B cell (primary cell): ENCODE data around the gene TBC1D22A. TPM values are rescaled to one million over a fixed set of nuclear protein-coding genes. Genes with fewer than 3 reads are reported as not detected.

Experiments
- ATAC-seq: fragments of 200-7000 bp; cut with Tn5 transposase; one replicate; pipeline ENCODE4 v1.10.0; 2021; ENCODE audit warnings: low read depth, mild to moderate bottlenecking, moderate number of reproducible peaks, moderate library complexity
- CTCF ChIA-PET: fragments of 350-600 bp; sonication (Branson Sonifier 250); formaldehyde crosslinking; loops from one replicate; lab custom pipeline; 2021; ENCODE audit warnings: antibody characterized with exemption, inconsistent platforms; lab: Charles Lee
- POLR2A ChIA-PET: fragments of 350-600 bp; sonication (Branson Sonifier 250); formaldehyde crosslinking; loops from one replicate; lab custom pipeline; 2021; ENCODE audit warnings: antibody characterized with exemption; lab: Charles Lee
- DNase-seq: peaks from one replicate; pipeline ENCODE4 v3.0.0; 2013
- H2AFZ ChIP-seq: 2 replicates; pipeline ENCODE4 v1.6.1; 2012; ENCODE audit warnings: mild to moderate bottlenecking, low read depth, low read length; ENCODE audit not compliant: insufficient read depth, poor library complexity, severe bottlenecking
- H3K27ac ChIP-seq, 2 donors: 1 replicate in 1 of 2; 2 replicates in 1 of 2; pipeline ENCODE4 v1.5.1; 2012 to 2013; ENCODE audit warnings: low read length in 2 of 2, mild to moderate bottlenecking in 2 of 2, moderate library complexity in 1 of 2
- H3K27me3 ChIP-seq, 4 experiments: fragments of 200-600 bp in 1 of 4; sonication (generic) in 1 of 4; replicated peaks in 1 of 4; 1 replicate in 2 of 4; 2 replicates in 2 of 4; pipeline versions ENCODE4 v1.6.1 to v1.7.0; 2013 to 2016; ENCODE audit warnings: low read length in 3 of 4, mild to moderate bottlenecking in 2 of 4, mixed read lengths in 1 of 4, moderate library complexity in 1 of 4; ENCODE audit not compliant: insufficient read depth in 4 of 4, control insufficient read depth in 3 of 4; ENCODE audit errors: control extremely low read depth in 1 of 4
- H3K36me3 ChIP-seq, 2 experiments: replicated peaks in 1 of 2; 1 replicate in 1 of 2; 2 replicates in 1 of 2; pipeline versions ENCODE4 v1.6.1 to v1.7.1; 2013; ENCODE audit warnings: low read length in 1 of 2; ENCODE audit not compliant: insufficient read depth in 2 of 2, control insufficient read depth in 1 of 2; ENCODE audit errors: control extremely low read depth in 1 of 2, extremely low read depth in 1 of 2
- H3K4me1 ChIP-seq, 2 donors: fragments of 200-600 bp in 1 of 2; sonication (generic) in 1 of 2; 1 replicate in 1 of 2; 2 replicates in 1 of 2; pipeline versions ENCODE4 v1.5.1 to v1.6.1; 2013 to 2017; ENCODE audit warnings: low read length in 2 of 2; ENCODE audit not compliant: control insufficient read depth in 2 of 2, insufficient read depth in 2 of 2
- H3K4me2 ChIP-seq: replicated peaks from 2 replicates; pipeline ENCODE3; 2012; ENCODE audit warnings: mild to moderate bottlenecking, low read depth, low read length; ENCODE audit not compliant: poor library complexity, severe bottlenecking
- H3K4me3 ChIP-seq, 5 experiments: fragments of 200-600 bp in 1 of 5; sonication (generic) in 1 of 5; 1 replicate in 3 of 5; 2 replicates in 2 of 5; pipeline versions ENCODE4 v1.5.1 to v1.7.0; 2011 to 2016; ENCODE audit warnings: low read length in 4 of 5, mild to moderate bottlenecking in 4 of 5, low read depth in 2 of 5, control low read depth in 1 of 5, moderate library complexity in 1 of 5; ENCODE audit not compliant: insufficient read depth in 1 of 5; ENCODE audit errors: control extremely low read depth in 1 of 5, extremely low read depth in 1 of 5
- H3K79me2 ChIP-seq: fragments of 200-600 bp; sonication (generic); one replicate; pipeline ENCODE4 v1.6.0; 2016; ENCODE audit warnings: low read length; ENCODE audit not compliant: control insufficient read depth, insufficient read depth
- H3K9ac ChIP-seq: fragments of 200-600 bp; sonication (generic); 2 replicates; pipeline ENCODE4 v1.6.1; 2017; ENCODE audit warnings: mild to moderate bottlenecking, low read length, moderate library complexity
- H3K9me3 ChIP-seq, 3 donors: one replicate each; pipeline versions ENCODE4 v1.6.1 to v1.7.1; 2013; ENCODE audit warnings: low read length in 2 of 3; ENCODE audit not compliant: control insufficient read depth in 2 of 3, insufficient read depth in 1 of 3; ENCODE audit errors: control extremely low read depth in 1 of 3
- H4K20me1 ChIP-seq: 2 replicates; pipeline ENCODE4 v1.6.0; 2012; ENCODE audit warnings: mild to moderate bottlenecking, low read length; ENCODE audit not compliant: insufficient read depth, control insufficient read depth, poor library complexity, severe bottlenecking
- H3K27ac Mint-ChIP-seq: one replicate; pipeline ENCODE4 v1.8.0; 2021; ENCODE audit warnings: mixed read lengths
- H3K27me3 Mint-ChIP-seq: one replicate; pipeline ENCODE4 v1.8.0; 2021; ENCODE audit warnings: mixed read lengths
- H3K4me1 Mint-ChIP-seq: one replicate; pipeline ENCODE4 v1.8.0; 2021; ENCODE audit warnings: mixed read lengths
- H3K4me3 Mint-ChIP-seq: one replicate; pipeline ENCODE4 v1.8.0; 2021; ENCODE audit warnings: mixed read lengths
- H3K9me3 Mint-ChIP-seq: one replicate; pipeline ENCODE4 v1.8.0; 2022; ENCODE audit warnings: mixed read lengths; ENCODE audit not compliant: insufficient read depth
- CTCF ChIP-seq: fragments of 200-600 bp; IDR thresholded peaks from one replicate; pipeline ENCODE4 v1.8.0; 2022; ENCODE audit warnings: antibody characterized with exemption, mild to moderate bottlenecking
- EZH2 ChIP-seq: IDR thresholded peaks from 2 replicates; pipeline ENCODE4 v1.6.1; 2012; ENCODE audit warnings: borderline replicate concordance, low read depth, mild to moderate bottlenecking, moderate library complexity, low read length; ENCODE audit not compliant: insufficient read depth, poor library complexity, severe bottlenecking
- WGBS: methylation state at CpG from one replicate; pipeline ENCODE4 v1.1.5; 2013; ENCODE audit warnings: missing lambda C conversion rate; ENCODE audit not compliant: insufficient coverage; 5-methylcytosine and 5-hydroxymethylcytosine counted together
- intact Hi-C: fragments of 100-400 bp; cut with micrococcal nuclease; formaldehyde crosslinking; loops from one replicate; pipeline ENCODE4 v1.10.0; 2022
- polyA plus RNA-seq: library from polyadenylated mRNA; depleted of rRNA; stranded (reverse); fragments of >200 nt; gene quantifications from 2 replicates; pipeline ENCODE4 v1.2.3, GENCODE V29; 2012
- total RNA-seq, 2 donors: library from RNA; stranded (reverse); fragments of 120-200 nt in 1 of 2; gene quantifications; 1 replicate in 1 of 2; 2 replicates in 1 of 2; pipeline versions ENCODE4 v1.2.3 to v1.2.4, GENCODE V29; 2013 to 2022

Gene TBC1D22A
- total and polyA plus RNA-seq, 2 donors (not counting 1 experiment from before 2014, with no cell fraction given): 73.8 to 128 TPM

- Mint-ChIP-seq H3K27me3 (no peaks in the 10 kb centered on the region), H3K4me3 (no peak overlapping the region), H3K9me3 (no peaks in the 10 kb centered on the region), H3K4me1 (no peaks in the 10 kb centered on the region), H3K27ac (no peak overlapping the region)
- ChIA-PET POLR2A (no interaction called here), CTCF (no interaction called here)
- Histone ChIP-seq H3K9me3 (no peaks in the 10 kb centered on the region), H3K4me3 (no peak overlapping the region), H3K4me1 (no peaks in the 10 kb centered on the region), H3K4me2 (no peak overlapping the region), H3K79me2 (no peaks in the 10 kb centered on the region), H3K27me3 (no peaks in the 10 kb centered on the region), H3K27ac (no peak overlapping the region), H2AFZ (no peak overlapping the region), H4K20me1 (no peaks in the 10 kb centered on the region), H3K9ac (no peak overlapping the region), H3K36me3 (no peaks in the 10 kb centered on the region)
- no peak for ATAC-seq
- 89% methylated on average over 10 of the region's 10 CpGs for WGBS
- TF ChIP-seq EZH2 (no peak), CTCF (no peak)
- no peak for DNase-seq
- intact Hi-C loops: no loop called here
Measured at GRCh38 chr22:47203554-47203991, 441.1 kb downstream of the TBC1D22A start.

GRCh38 chr22:47204002-47204979 is 441.8 kb downstream of the TBC1D22A start:
- Mint-ChIP-seq H3K4me1 (no peaks in the 10 kb centered on the region), H3K27ac (no peak overlapping the region), H3K9me3 (no peaks in the 10 kb centered on the region), H3K4me3 (no peak overlapping the region), H3K27me3 (no peaks in the 10 kb centered on the region)
- ChIA-PET CTCF (no interaction called here), POLR2A (no interaction called here)
- DNase-seq (no peak), ATAC-seq (no peak)
- TF ChIP-seq CTCF: no peak
- TF ChIP-seq EZH2: no peak
- Histone ChIP-seq H4K20me1 (no peaks in the 10 kb centered on the region), H2AFZ (no peak overlapping the region), H3K4me2 (no peak overlapping the region), H3K79me2 (no peaks in the 10 kb centered on the region), H3K27me3 (no peaks in the 10 kb centered on the region), H3K4me3 (no peak overlapping the region), H3K9me3 (no peaks in the 10 kb centered on the region), H3K36me3 (no peaks in the 10 kb centered on the region), H3K27ac (no peak overlapping the region), H3K9ac (no peak overlapping the region), H3K4me1 (no peaks in the 10 kb centered on the region)
- 90% methylated on average over 28 of the region's 28 CpGs for WGBS
- intact Hi-C loops: no loop called here
